H1 (cell line): Measurements from ENCODE around the gene MOV10L1. TPM values are rescaled to one million over a fixed set of nuclear protein-coding genes. Genes with fewer than 3 reads are reported as not detected.

ENCODE experiments used
- CTCF ChIA-PET: fragments of 300-600 bp; sonication (Branson Sonifier 250); formaldehyde crosslinking; loops from one replicate; lab custom pipeline; 2021; ENCODE audit not compliant: partially characterized antibody; lab: Charles Lee
- POLR2A ChIA-PET: fragments of 300-600 bp; sonication (Branson Sonifier 250); formaldehyde crosslinking; loops from one replicate; lab custom pipeline; 2021; ENCODE audit warnings: inconsistent platforms; ENCODE audit not compliant: partially characterized antibody; lab: Charles Lee
- DNase-seq, 2 experiments: peaks; one replicate each; pipeline versions ENCODE4 v3.0.0 to v3.0.0-alpha.2; 2010 to 2022; ENCODE audit warnings: low spot score in 2 of 2, low read depth in 1 of 2, mixed read lengths in 1 of 2
- FAIRE-seq: peaks from 2 replicates; lab custom pipeline; 2011; peaks lifted over from hg19 to GRCh38; lab: Jason Lieb, UNC
- H2AFZ ChIP-seq: 2 replicates; pipeline ENCODE4 v1.8.1; 2012; ENCODE audit warnings: low read length, inconsistent platforms
- H2AK5ac ChIP-seq: 2 replicates; pipeline ENCODE4 v1.6.1; 2013; ENCODE audit warnings: low read depth, low read length
- H2BK120ac ChIP-seq: replicated peaks from 2 replicates; pipeline ENCODE3; 2013; ENCODE audit warnings: low read depth, low read length, inconsistent platforms
- H2BK12ac ChIP-seq: 2 replicates; pipeline ENCODE4 v1.6.1; 2013; ENCODE audit warnings: low read depth, low read length
- H2BK15ac ChIP-seq: 2 replicates; pipeline ENCODE4 v1.6.1; 2013; ENCODE audit warnings: low read length
- H2BK20ac ChIP-seq: 2 replicates; pipeline ENCODE4 v1.6.1; 2013; ENCODE audit warnings: low read length
- H2BK5ac ChIP-seq: 2 replicates; pipeline ENCODE4 v1.6.1; 2013; ENCODE audit warnings: low read depth, low read length
- H3K14ac ChIP-seq: 2 replicates; pipeline ENCODE4 v1.6.1; 2013; ENCODE audit warnings: inconsistent platforms; ENCODE audit not compliant: insufficient read length
- H3K18ac ChIP-seq: 2 replicates; pipeline ENCODE4 v1.6.1; 2013; ENCODE audit warnings: low read length; ENCODE audit errors: extremely low read depth
- H3K23ac ChIP-seq: 2 replicates; pipeline ENCODE4 v1.6.1; 2013; ENCODE audit warnings: inconsistent platforms; ENCODE audit not compliant: insufficient read length
- H3K23me2 ChIP-seq: 2 replicates; pipeline ENCODE4 v1.6.1; 2013; ENCODE audit warnings: low read depth, low read length
- H3K27ac ChIP-seq: 2 replicates; pipeline ENCODE4 v1.6.1; 2011; ENCODE audit warnings: low read depth, low read length, inconsistent platforms
- H3K27me3 ChIP-seq, 4 experiments: replicated peaks in 1 of 4; 1 replicate in 1 of 4; 2 replicates in 3 of 4; pipeline versions ENCODE4 v1.6.1 to v1.8.1; 2011 to 2013; ENCODE audit warnings: low read length in 3 of 4, mild to moderate bottlenecking in 3 of 4, inconsistent platforms in 2 of 4, mixed read lengths in 2 of 4, moderate library complexity in 1 of 4; ENCODE audit not compliant: control insufficient read depth in 3 of 4, insufficient read depth in 3 of 4; ENCODE audit errors: extremely low read depth in 1 of 4
- H3K36me3 ChIP-seq, 4 experiments: 2 replicates each; pipeline versions ENCODE4 v1.6.1 to v1.8.1; 2011 to 2013; ENCODE audit warnings: mild to moderate bottlenecking in 4 of 4, low read length in 3 of 4, moderate library complexity in 2 of 4, control low read depth in 1 of 4, inconsistent platforms in 1 of 4; ENCODE audit not compliant: insufficient read depth in 4 of 4, control insufficient read depth in 2 of 4
- H3K4ac ChIP-seq: replicated peaks from 2 replicates; pipeline ENCODE3; 2013; ENCODE audit warnings: low read length, low read depth, mixed read lengths, inconsistent platforms; ENCODE audit not compliant: insufficient read length
- H3K4me1 ChIP-seq, 4 experiments: replicated peaks in 1 of 4; 1 replicate in 1 of 4; 2 replicates in 3 of 4; pipeline versions ENCODE4 v1.6.1 to v1.8.1; 2011 to 2013; ENCODE audit warnings: low read length in 3 of 4, inconsistent platforms in 2 of 4, mixed read lengths in 1 of 4; ENCODE audit not compliant: insufficient read depth in 4 of 4, control insufficient read depth in 3 of 4
- H3K4me2 ChIP-seq, 2 experiments: 2 replicates each; pipeline versions ENCODE4 v1.6.1 to v1.8.1; 2011 to 2013; ENCODE audit warnings: low read depth in 2 of 2, low read length in 2 of 2, control low read depth in 1 of 2, inconsistent platforms in 1 of 2, mild to moderate bottlenecking in 1 of 2; ENCODE audit not compliant: insufficient read depth in 1 of 2
- H3K4me3 ChIP-seq, 4 experiments: fragments of 200-600, 300-600 bp in 1 of 4; sonication (generic), shearing (Covaris generic), sonication (Bioruptor Twin) in 1 of 4; 2 replicates each; pipeline versions ENCODE4 v1.5.1 to v1.8.1; 2011 to 2016; ENCODE audit warnings: low read length in 4 of 4, low read depth in 3 of 4, control low read depth in 2 of 4, inconsistent platforms in 2 of 4, mild to moderate bottlenecking in 2 of 4, mixed read lengths in 1 of 4, moderate library complexity in 1 of 4; ENCODE audit not compliant: insufficient read depth in 2 of 4; ENCODE audit errors: extremely low read depth in 1 of 4
- H3K56ac ChIP-seq: replicated peaks from 2 replicates; pipeline ENCODE3; 2013; ENCODE audit warnings: low read depth, mild to moderate bottlenecking, mixed read lengths, low read length, inconsistent platforms; ENCODE audit not compliant: insufficient read length
- H3K79me1 ChIP-seq: 2 replicates; pipeline ENCODE4 v1.6.1; 2013; ENCODE audit warnings: low read depth, low read length, control low read depth
- H3K79me2 ChIP-seq, 2 experiments: 2 replicates each; pipeline versions ENCODE4 v1.6.1 to v1.8.1; 2012 to 2013; ENCODE audit warnings: low read length in 2 of 2, mild to moderate bottlenecking in 2 of 2, inconsistent platforms in 1 of 2; ENCODE audit not compliant: insufficient read depth in 2 of 2, control insufficient read depth in 1 of 2
- H3K9ac ChIP-seq, 4 experiments: replicated peaks in 1 of 4; 1 replicate in 1 of 4; 2 replicates in 3 of 4; pipeline versions ENCODE4 v1.6.1 to v1.8.1; 2011 to 2013; ENCODE audit warnings: low read depth in 3 of 4, low read length in 3 of 4, control low read depth in 2 of 4, mild to moderate bottlenecking in 2 of 4, moderate library complexity in 2 of 4, inconsistent platforms in 1 of 4; ENCODE audit errors: extremely low read depth in 1 of 4
- H3K9me3 ChIP-seq, 2 experiments: 2 replicates each; pipeline versions ENCODE4 v1.6.1 to v1.8.1; 2012 to 2013; ENCODE audit warnings: mild to moderate bottlenecking in 2 of 2, moderate library complexity in 2 of 2, control low read depth in 1 of 2, inconsistent platforms in 1 of 2, low read depth in 1 of 2, low read length in 1 of 2, mixed read lengths in 1 of 2; ENCODE audit not compliant: insufficient read depth in 2 of 2
- H4K20me1 ChIP-seq, 2 experiments: replicated peaks in 1 of 2; 2 replicates each; pipeline versions ENCODE3 to v1.8.1; 2011 to 2013; ENCODE audit warnings: inconsistent platforms in 2 of 2, low read length in 2 of 2, mild to moderate bottlenecking in 1 of 2; ENCODE audit not compliant: insufficient read depth in 2 of 2, control insufficient read depth in 1 of 2
- H4K5ac ChIP-seq: 2 replicates; pipeline ENCODE4 v1.6.1; 2013; ENCODE audit warnings: low read length, low read depth, mixed read lengths, inconsistent platforms; ENCODE audit not compliant: insufficient read length
- H4K8ac ChIP-seq: 2 replicates; pipeline ENCODE4 v1.8.0; 2013; ENCODE audit warnings: mild to moderate bottlenecking, moderate library complexity, low read length, inconsistent platforms; ENCODE audit not compliant: insufficient read depth; ENCODE audit errors: extremely low read depth
- H4K91ac ChIP-seq: replicated peaks from 2 replicates; pipeline ENCODE3; 2013; ENCODE audit warnings: low read length, mixed read lengths, inconsistent platforms; ENCODE audit not compliant: insufficient read length
- KDM5A ChIP-seq: fragments of 200-600 bp; IDR thresholded peaks from 2 replicates; pipeline ENCODE4 v1.7.1; 2012; ENCODE audit warnings: mild to moderate bottlenecking, low read length, inconsistent platforms, mixed read lengths
- RXRA ChIP-seq: IDR thresholded peaks from 2 replicates; pipeline ENCODE4 v1.6.1; 2011; ENCODE audit warnings: low read depth, mild to moderate bottlenecking, low read length, moderate library complexity; ENCODE audit not compliant: insufficient read depth
- USF2 ChIP-seq: IDR thresholded peaks from 2 replicates; pipeline ENCODE4 v1.6.1; 2011; ENCODE audit warnings: low read length, improper control_type of control experiment
- WGBS, 2 experiments: shearing (Covaris generic) in 1 of 2; methylation state at CpG; one replicate each; pipeline versions ENCODE4 v1.1.6 to v1.1.7; 2013 to 2015; ENCODE audit warnings: low lambda C conversion rate in 2 of 2, mixed read lengths in 2 of 2, inconsistent platforms in 1 of 2, low coverage in 1 of 2, missing lambda C conversion rate in 1 of 2; ENCODE audit not compliant: insufficient replicate concordance in 2 of 2, insufficient coverage in 1 of 2, insufficient read length in 1 of 2; ENCODE audit errors: extremely low coverage in 1 of 2, missing lambda C conversion rate in 1 of 2; 5-methylcytosine and 5-hydroxymethylcytosine counted together
- polyA plus RNA-seq, 7 experiments: library from polyadenylated mRNA; depleted of rRNA in 3 of 7; stranded (reverse) in 5 of 7; unstranded in 2 of 7; fragments of >200 nt in 5 of 7; fragments of 200-250 nt in 2 of 7; gene quantifications; 1 replicate in 5 of 7; 2 replicates in 1 of 7; 4 replicates in 1 of 7; pipeline versions ENCODE4 v1.2.1 to v1.2.3, GENCODE V29; 2011 to 2013; ENCODE audit warnings: missing spikeins in 2 of 7, mixed read lengths in 2 of 7
- total RNA-seq: library from RNA; stranded (reverse); fragmentation: NEBNext Ultra II Directional; extraction: Animal tissue kit (Norgen Biotek cat#: 25700); gene quantifications from 2 replicates; pipeline ENCODE4 v1.2.1, GENCODE V29; 2021
- TF ChIP-seq, protein P1 (sequence below): IDR thresholded peaks from 2 replicates; pipeline ENCODE4 v1.6.1; 2012; ENCODE audit warnings: low read length, inconsistent platforms

MOV10L1 gene
- total and polyA plus RNA-seq, 2 of the 8 experiments (the other 6 are each of a cell fraction or from before 2014, with no cell fraction given), result 0.32 TPM; not detected in 1

GRCh38 chr22:50178871-50179869 is 89.4 kb downstream of the MOV10L1 start:
- Histone ChIP-seq H2AK5ac (0 out of 2 replicates have a peak overlapping the region, but pooled peaks have one; percentile 24), H3K14ac (no peak overlapping the region), H2AFZ (no peak overlapping the region), H3K9ac (no peak overlapping the region), H3K18ac (no peak overlapping the region; the same call in 1 of the 2 replicates), H2BK5ac (no peak overlapping the region), H2BK15ac (no peak overlapping the region), H4K5ac (no peak overlapping the region), H3K9me3 (no peaks in the 10 kb centered on the region), H3K79me2 (no peaks in the 10 kb centered on the region), H4K91ac (no peak overlapping the region), H2BK20ac (no peak overlapping the region), H2BK12ac (peak overlapping the region; percentile 77; the same call in 1 of the 2 replicates), H3K56ac (no peak overlapping the region), H2BK120ac (no peak overlapping the region), H4K8ac (no peak overlapping the region), H3K36me3 (no peaks in the 10 kb centered on the region), H3K4me1 (peaks cover 0 to 11% (median 6%) of the 10 kb centered on the region in 4 experiments; a peak in 4 of 7 replicates), H3K27ac (no peak overlapping the region), H3K4me2 (peak overlapping the region; percentile 7 to 42; a peak in 1 of 4 replicates), H3K27me3 (peaks cover 0 to 3% (median 0%) of the 10 kb centered on the region in 4 experiments; a peak in 2 of 7 replicates), H4K20me1 (peaks cover 0 to 7% of the 10 kb centered on the region in 2 experiments), H3K79me1 (no peaks in the 10 kb centered on the region; the same call in 1 of the 2 replicates), H3K23me2 (no peaks in the 10 kb centered on the region), H3K4ac (no peak overlapping the region), H3K4me3 (no peak overlapping the region; a peak in 1 of 8 replicates), H3K23ac (no peak overlapping the region)
- ChIA-PET POLR2A (no interaction called here), CTCF (interaction anchor here (0.7 kb wide), 1 partner anchor 22 kb away, joined by 5 read pairs; no protein-coding TSS in a partner anchor)
- FAIRE-seq (no peak), DNase-seq (no peak)
- 95% methylated on average over 50 of the region's 64 CpGs; no CpG with 5 or more reads in 1 of the 2 experiments for WGBS, 2 experiments
- TF ChIP-seq RXRA (no peak), USF2 (no peak), KDM5A (no peak)
- TF ChIP-seq, protein P1, sequence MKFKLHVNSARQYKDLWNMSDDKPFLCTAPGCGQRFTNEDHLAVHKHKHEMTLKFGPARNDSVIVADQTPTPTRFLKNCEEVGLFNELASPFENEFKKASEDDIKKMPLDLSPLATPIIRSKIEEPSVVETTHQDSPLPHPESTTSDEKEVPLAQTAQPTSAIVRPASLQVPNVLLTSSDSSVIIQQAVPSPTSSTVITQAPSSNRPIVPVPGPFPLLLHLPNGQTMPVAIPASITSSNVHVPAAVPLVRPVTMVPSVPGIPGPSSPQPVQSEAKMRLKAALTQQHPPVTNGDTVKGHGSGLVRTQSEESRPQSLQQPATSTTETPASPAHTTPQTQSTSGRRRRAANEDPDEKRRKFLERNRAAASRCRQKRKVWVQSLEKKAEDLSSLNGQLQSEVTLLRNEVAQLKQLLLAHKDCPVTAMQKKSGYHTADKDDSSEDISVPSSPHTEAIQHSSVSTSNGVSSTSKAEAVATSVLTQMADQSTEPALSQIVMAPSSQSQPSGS, result no peak
